ENCODE data around the gene ZNF700. TPM values are rescaled to one million over a fixed set of nuclear protein-coding genes. Genes with fewer than 3 reads are reported as not detected.
"Not testable (repeated sequence)": the region's sequence is repeated elsewhere in the genome, so short reads cannot be mapped to it uniquely, and the experiment has no call there.

Gene ZNF700
- polyA plus RNA-seq (2013, experiment 1 of 2): 2.6 TPM
- 2.5 TPM for polyA plus RNA-seq (2013, experiment 2 of 2)

- peak within 1 kb of the TSS; percentile 89 for H2BK120ac ChIP-seq (ENCODE audit: low read depth, low read length)
- peak within 1 kb of the TSS in 1 of 2 experiments; percentile 78 for H2BK12ac ChIP-seq (ENCODE audit: low read length in 2 of 2)
- peak within 1 kb of the TSS in 1 of 2 experiments; percentile 11 for H3K23ac ChIP-seq (ENCODE audit: low read length in 2 of 2)
- H3K27ac ChIP-seq (ENCODE audit: low read length, poor library complexity, severe bottlenecking): peak within 1 kb of the TSS; percentile 99
- peak within 1 kb of the TSS; percentile 97 for H2BK5ac ChIP-seq (ENCODE audit: low read depth, low read length, poor library complexity, severe bottlenecking)
- no peaks in the 10 kb centered on the region for H3K27me3 ChIP-seq (ENCODE audit: control insufficient read depth in 1 of 2, insufficient read depth in 1 of 2, low read length in 2 of 2)
- peak within 1 kb of the TSS; percentile 69 to 89 for H3K4ac ChIP-seq (ENCODE audit: low read depth in 1 of 2, low read length in 2 of 2)
- peaks cover 8% of the 10 kb centered on the region for H3K79me1 ChIP-seq (replicated peaks; ENCODE audit: low read length, poor library complexity, severe bottlenecking)
- peak within 1 kb of the TSS; percentile 93 for H3K9ac ChIP-seq (ENCODE audit: low read length)
- WGBS: under 1% methylated on average over 40 of the region's 53 CpGs
- H2AK5ac ChIP-seq (ENCODE audit: low read length, severe bottlenecking): no peak within 1 kb of the TSS
- H4K8ac ChIP-seq (ENCODE audit: low read length): peak within 1 kb of the TSS; percentile 88
- H3K9me3 ChIP-seq (ENCODE audit: control insufficient read depth, low read length): peaks cover under 1% of the 10 kb centered on the region
- H2AFZ ChIP-seq (ENCODE audit: low read depth, low read length): peak within 1 kb of the TSS; percentile 89
- H4K91ac ChIP-seq (ENCODE audit: low read length): peak within 1 kb of the TSS; percentile 83
- DNase-seq: peak; percentile 93
- peak within 1 kb of the TSS; percentile 87 to 93 for H3K4me3 ChIP-seq (ENCODE audit: insufficient read depth in 1 of 2, low read depth in 1 of 2, low read length in 2 of 2)
- H2BK15ac ChIP-seq (ENCODE audit: low read depth, poor library complexity, severe bottlenecking): peak within 1 kb of the TSS; percentile 97
- H3K14ac ChIP-seq (ENCODE audit: low read length in 2 of 2): peak within 1 kb of the TSS; percentile 58 to 77
- H3K18ac ChIP-seq (ENCODE audit: low read depth in 1 of 2, low read length in 2 of 2): peak within 1 kb of the TSS; percentile 94 to 95
- peaks cover 6 to 14% of the 10 kb centered on the region in 2 experiments for H3K36me3 ChIP-seq (ENCODE audit: control insufficient read depth in 1 of 2, insufficient read depth in 2 of 2, low read depth in 1 of 2, low read length in 2 of 2)
- H3K4me1 ChIP-seq (ENCODE audit: control insufficient read depth, insufficient read depth, low read depth, low read length): peaks cover 5% of the 10 kb centered on the region
- peak within 1 kb of the TSS; percentile 75 for H3K4me2 ChIP-seq (ENCODE audit: low read length, poor library complexity, severe bottlenecking)
Observed at GRCh38 chr19:11924886-11925650, at the start of gene ZNF700. ZNF700 (plus strand) TSS chr19:11925107; CDS start chr19:11925211, 104 bp downstream.

- not testable (repeated sequence) for H3K23ac ChIP-seq (ENCODE audit: low read length in 2 of 2); H3K36me3 ChIP-seq (ENCODE audit: control insufficient read depth in 1 of 2, insufficient read depth in 2 of 2, low read depth in 1 of 2, low read length in 2 of 2); H3K27ac ChIP-seq (ENCODE audit: low read length, poor library complexity, severe bottlenecking); H3K14ac ChIP-seq (ENCODE audit: low read length in 2 of 2); H3K4me3 ChIP-seq (ENCODE audit: insufficient read depth in 1 of 2, low read depth in 1 of 2, low read length in 2 of 2); H2AFZ ChIP-seq (ENCODE audit: low read depth, low read length); H4K8ac ChIP-seq (ENCODE audit: low read length); H2BK5ac ChIP-seq (ENCODE audit: low read depth, low read length, poor library complexity, severe bottlenecking); H3K9me3 ChIP-seq (ENCODE audit: control insufficient read depth, low read length); H3K4me1 ChIP-seq (ENCODE audit: control insufficient read depth, insufficient read depth, low read depth, low read length); H3K9ac ChIP-seq (ENCODE audit: low read length); H3K79me1 ChIP-seq (replicated peaks; ENCODE audit: low read length, poor library complexity, severe bottlenecking); H2BK15ac ChIP-seq (ENCODE audit: low read depth, poor library complexity, severe bottlenecking); H3K27me3 ChIP-seq (ENCODE audit: control insufficient read depth in 1 of 2, insufficient read depth in 1 of 2, low read length in 2 of 2); H2AK5ac ChIP-seq (ENCODE audit: low read length, severe bottlenecking); H3K4ac ChIP-seq (ENCODE audit: low read depth in 1 of 2, low read length in 2 of 2); H2BK120ac ChIP-seq (ENCODE audit: low read depth, low read length); H4K91ac ChIP-seq (ENCODE audit: low read length); H2BK12ac ChIP-seq (ENCODE audit: low read length in 2 of 2); H3K18ac ChIP-seq (ENCODE audit: low read depth in 1 of 2, low read length in 2 of 2); H3K4me2 ChIP-seq (ENCODE audit: low read length, poor library complexity, severe bottlenecking)
- WGBS: 70% methylated on average over 15 of the region's 16 CpGs
- peak; percentile 17 for DNase-seq
Observed at GRCh38 chr19:11879687-11880266, 45.1 kb upstream of the ZNF700 start.

- H4K91ac ChIP-seq (ENCODE audit: low read length): no peak overlapping the region
- no peak overlapping the region for H3K9ac ChIP-seq (ENCODE audit: low read length)
- H3K23ac ChIP-seq (ENCODE audit: low read length in 2 of 2): no peak overlapping the region
- no peak overlapping the region for H3K18ac ChIP-seq (ENCODE audit: low read depth in 1 of 2, low read length in 2 of 2)
- H3K36me3 ChIP-seq (ENCODE audit: control insufficient read depth in 1 of 2, insufficient read depth in 2 of 2, low read depth in 1 of 2, low read length in 2 of 2): no peaks in the 10 kb centered on the region
- no peak overlapping the region for H3K4ac ChIP-seq (ENCODE audit: low read depth in 1 of 2, low read length in 2 of 2)
- H3K4me2 ChIP-seq (ENCODE audit: low read length, poor library complexity, severe bottlenecking): no peak overlapping the region
- H3K79me1 ChIP-seq (replicated peaks; ENCODE audit: low read length, poor library complexity, severe bottlenecking): no peaks in the 10 kb centered on the region
- peaks cover 0 to 6% of the 10 kb centered on the region in 2 experiments for H3K27me3 ChIP-seq (ENCODE audit: control insufficient read depth in 1 of 2, insufficient read depth in 1 of 2, low read length in 2 of 2)
- no peak overlapping the region for H2AFZ ChIP-seq (ENCODE audit: low read depth, low read length)
- peak overlapping the region in 1 of 2 experiments; percentile 16 for H3K4me3 ChIP-seq (ENCODE audit: insufficient read depth in 1 of 2, low read depth in 1 of 2, low read length in 2 of 2)
- no peaks in the 10 kb centered on the region for H3K4me1 ChIP-seq (ENCODE audit: control insufficient read depth, insufficient read depth, low read depth, low read length)
- H3K14ac ChIP-seq (ENCODE audit: low read length in 2 of 2): no peak overlapping the region
- no peaks in the 10 kb centered on the region for H3K9me3 ChIP-seq (ENCODE audit: control insufficient read depth, low read length)
- no peak for DNase-seq
- no peak overlapping the region for H4K8ac ChIP-seq (ENCODE audit: low read length)
- H2AK5ac ChIP-seq (ENCODE audit: low read length, severe bottlenecking): no peak overlapping the region
- WGBS: 93% methylated on average over 12 of the region's 12 CpGs
- no peak overlapping the region for H2BK15ac ChIP-seq (ENCODE audit: low read depth, poor library complexity, severe bottlenecking)
- no peak overlapping the region for H2BK12ac ChIP-seq (ENCODE audit: low read length in 2 of 2)
- no peak overlapping the region for H2BK120ac ChIP-seq (ENCODE audit: low read depth, low read length)
- H3K27ac ChIP-seq (ENCODE audit: low read length, poor library complexity, severe bottlenecking): no peak overlapping the region
- no peak overlapping the region for H2BK5ac ChIP-seq (ENCODE audit: low read depth, low read length, poor library complexity, severe bottlenecking)
Observed at GRCh38 chr19:11880598-11880997, 44.3 kb upstream of the ZNF700 start.

GRCh38 chr19:11881151-11881800 is 43.6 kb upstream of the ZNF700 start:
- no peak overlapping the region for H3K23ac ChIP-seq (ENCODE audit: low read length in 2 of 2)
- H3K18ac ChIP-seq (ENCODE audit: low read depth in 1 of 2, low read length in 2 of 2): no peak overlapping the region
- H3K4me1 ChIP-seq (ENCODE audit: control insufficient read depth, insufficient read depth, low read depth, low read length): no peaks in the 10 kb centered on the region
- no peak overlapping the region for H4K91ac ChIP-seq (ENCODE audit: low read length)
- H3K27ac ChIP-seq (ENCODE audit: low read length, poor library complexity, severe bottlenecking): no peak overlapping the region
- no peak overlapping the region for H3K9ac ChIP-seq (ENCODE audit: low read length)
- H3K4ac ChIP-seq (ENCODE audit: low read depth in 1 of 2, low read length in 2 of 2): no peak overlapping the region
- H3K14ac ChIP-seq (ENCODE audit: low read length in 2 of 2): no peak overlapping the region
- peak overlapping the region in 1 of 2 experiments; percentile 16 for H3K4me3 ChIP-seq (ENCODE audit: insufficient read depth in 1 of 2, low read depth in 1 of 2, low read length in 2 of 2)
- H2BK15ac ChIP-seq (ENCODE audit: low read depth, poor library complexity, severe bottlenecking): no peak overlapping the region
- no peaks in the 10 kb centered on the region for H3K36me3 ChIP-seq (ENCODE audit: control insufficient read depth in 1 of 2, insufficient read depth in 2 of 2, low read depth in 1 of 2, low read length in 2 of 2)
- peaks cover 0 to 6% of the 10 kb centered on the region in 2 experiments for H3K27me3 ChIP-seq (ENCODE audit: control insufficient read depth in 1 of 2, insufficient read depth in 1 of 2, low read length in 2 of 2)
- H2AFZ ChIP-seq (ENCODE audit: low read depth, low read length): no peak overlapping the region
- no peak overlapping the region for H2BK5ac ChIP-seq (ENCODE audit: low read depth, low read length, poor library complexity, severe bottlenecking)
- no peak overlapping the region for H3K4me2 ChIP-seq (ENCODE audit: low read length, poor library complexity, severe bottlenecking)
- no peaks in the 10 kb centered on the region for H3K9me3 ChIP-seq (ENCODE audit: control insufficient read depth, low read length)
- WGBS: 18% methylated on average over 10 of the region's 10 CpGs
- H2AK5ac ChIP-seq (ENCODE audit: low read length, severe bottlenecking): no peak overlapping the region
- H4K8ac ChIP-seq (ENCODE audit: low read length): no peak overlapping the region
- peak; percentile 68 for DNase-seq
- H2BK120ac ChIP-seq (ENCODE audit: low read depth, low read length): no peak overlapping the region
- no peaks in the 10 kb centered on the region for H3K79me1 ChIP-seq (replicated peaks; ENCODE audit: low read length, poor library complexity, severe bottlenecking)
- H2BK12ac ChIP-seq (ENCODE audit: low read length in 2 of 2): no peak overlapping the region
